Tibial nerve (tissue), 4 donors: ENCODE results near the gene BCAR1. TPM values are rescaled to one million over a fixed set of nuclear protein-coding genes. Genes with fewer than 3 reads are reported as not detected.
A peak's percentile ranks its signal among the peaks of the same experiment; 100 is the strongest.
"Not testable (repeated sequence)": the region's sequence is repeated elsewhere in the genome, so short reads cannot be mapped to it uniquely, and the experiment has no call there.

Source experiments
- DNase-seq, 2 donors: peaks; one replicate each; pipeline ENCODE4 v3.0.0-alpha.2; 2019; ENCODE audit warnings: low spot score in 2 of 2
- H3K27ac ChIP-seq, 4 donors: fragments of 200-600 bp; sonication (generic) in 3 of 4; one replicate each; pipeline ENCODE4 v1.5.1; 2017 to 2019; ENCODE audit warnings: mild to moderate bottlenecking in 1 of 4
- H3K27me3 ChIP-seq, 2 donors: fragments of 200-600 bp; sonication (generic) in 1 of 2; one replicate each; pipeline versions ENCODE4 v1.5.1 to v1.6.0; 2017 to 2019
- H3K36me3 ChIP-seq, 3 donors: fragments of 200-600 bp; sonication (generic); one replicate each; pipeline ENCODE4 v1.5.1; 2018 to 2019
- H3K4me1 ChIP-seq, 4 donors: fragments of 200-600 bp; sonication (generic) in 3 of 4; one replicate each; pipeline ENCODE4 v1.5.1; 2017 to 2019
- H3K4me3 ChIP-seq, 4 donors: fragments of 200-600 bp; sonication (generic) in 3 of 4; one replicate each; pipeline ENCODE4 v1.5.1; 2017 to 2019; ENCODE audit warnings: mild to moderate bottlenecking in 1 of 4, moderate library complexity in 1 of 4
- H3K9me3 ChIP-seq, 4 donors: fragments of 200-600 bp; sonication (generic) in 3 of 4; one replicate each; pipeline ENCODE4 v1.5.1; 2017 to 2019
- EP300 ChIP-seq, 2 donors: sonication (generic); formaldehyde crosslinking; IDR thresholded peaks; one replicate each; pipeline ENCODE4 v1.6.1; 2017; ENCODE audit warnings: antibody characterized with exemption in 2 of 2, mild to moderate bottlenecking in 1 of 2
- POLR2A ChIP-seq, 2 donors: fragments of 450-650 bp; IDR thresholded peaks; one replicate each; pipeline ENCODE4 v1.6.1; 2017; ENCODE audit warnings: antibody characterized with exemption in 2 of 2, mild to moderate bottlenecking in 2 of 2, moderate library complexity in 2 of 2
- WGBS, 2 donors: methylation state at CpG; one replicate each; pipeline ENCODE4 v1.1.5; 2018; 5-methylcytosine and 5-hydroxymethylcytosine counted together
- total RNA-seq, 4 donors: library from RNA; depleted of rRNA; stranded (reverse); fragments of >200 nt; gene quantifications; one replicate each; pipeline ENCODE4 v1.1.0, GENCODE V29; 2016
- TF ChIP-seq, protein P1 (sequence below), 5 experiments: fragments of 200-600 bp in 3 of 5; fragments of 450-650 bp in 2 of 5; sonication (generic) in 3 of 5; IDR thresholded peaks; one replicate each; pipeline ENCODE4 v1.5.1; 2016 to 2019; ENCODE audit warnings: antibody characterized with exemption in 5 of 5, mild to moderate bottlenecking in 3 of 5, moderate library complexity in 2 of 5

Gene BCAR1
- total RNA-seq, 4 donors from 2014 or later = 41.0 to 57.3 (median 42.9) TPM

DNA sequence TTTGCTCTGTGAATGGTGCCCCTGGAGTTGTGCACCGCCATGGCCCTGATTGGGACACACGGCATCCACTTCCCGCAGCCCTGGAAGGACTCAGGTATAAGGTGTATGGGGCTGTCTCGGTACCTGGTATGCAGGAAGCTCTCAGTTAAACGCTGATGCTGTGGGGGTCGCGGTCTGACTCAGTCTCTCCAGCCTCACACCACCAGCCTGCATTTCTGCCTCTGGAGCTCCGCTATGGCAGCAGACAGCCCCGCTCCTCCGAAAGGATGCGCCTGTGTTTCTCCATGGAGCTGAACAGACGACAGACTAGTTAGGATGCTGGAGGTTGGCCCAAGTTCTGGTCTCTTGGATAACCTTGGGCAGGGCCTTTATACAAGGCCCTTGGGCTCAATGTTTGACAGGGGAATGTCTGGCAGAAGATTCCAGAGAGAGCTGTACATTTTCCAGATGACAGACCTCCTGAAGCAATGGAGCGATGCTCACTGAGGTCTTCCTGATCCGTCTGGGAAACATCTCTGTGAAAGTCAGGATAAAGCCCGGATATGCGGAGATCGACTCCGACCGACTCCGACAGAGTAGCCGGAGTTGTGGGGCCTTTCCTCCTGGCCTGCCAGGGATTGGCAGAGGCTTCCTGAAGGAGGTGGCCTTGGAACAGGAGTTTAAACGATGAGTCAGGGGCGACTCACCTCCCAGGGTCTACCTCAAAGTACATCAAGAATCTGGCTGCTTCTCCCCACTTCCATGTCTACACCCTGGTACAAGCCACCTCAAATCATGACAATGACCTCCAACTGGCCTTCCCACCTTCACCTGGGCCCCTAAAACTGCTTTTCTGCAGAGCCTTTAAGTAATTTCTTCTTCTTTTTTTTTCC lies 21.9 kb upstream of the BCAR1 start:
- Histone ChIP-seq H3K4me1 (peaks cover 0 to 13% (median 2%) of the 10 kb centered on the region in 4 donors), H3K9me3 (no peaks in the 10 kb centered on the region), H3K4me3 (no peak overlapping the region), H3K27me3 (no peaks in the 10 kb centered on the region), H3K27ac (no peak overlapping the region), H3K36me3 (no peaks in the 10 kb centered on the region)
- DNase-seq = no peak
- WGBS, 2 donors = 89 to 90% methylated on average over 23 of the region's 23 CpGs
- TF ChIP-seq EP300 (IDR thresholded peaks at IDR 0.05) (no peak), POLR2A (IDR thresholded peaks at IDR 0.05) (no peak)
- TF ChIP-seq, protein P1, sequence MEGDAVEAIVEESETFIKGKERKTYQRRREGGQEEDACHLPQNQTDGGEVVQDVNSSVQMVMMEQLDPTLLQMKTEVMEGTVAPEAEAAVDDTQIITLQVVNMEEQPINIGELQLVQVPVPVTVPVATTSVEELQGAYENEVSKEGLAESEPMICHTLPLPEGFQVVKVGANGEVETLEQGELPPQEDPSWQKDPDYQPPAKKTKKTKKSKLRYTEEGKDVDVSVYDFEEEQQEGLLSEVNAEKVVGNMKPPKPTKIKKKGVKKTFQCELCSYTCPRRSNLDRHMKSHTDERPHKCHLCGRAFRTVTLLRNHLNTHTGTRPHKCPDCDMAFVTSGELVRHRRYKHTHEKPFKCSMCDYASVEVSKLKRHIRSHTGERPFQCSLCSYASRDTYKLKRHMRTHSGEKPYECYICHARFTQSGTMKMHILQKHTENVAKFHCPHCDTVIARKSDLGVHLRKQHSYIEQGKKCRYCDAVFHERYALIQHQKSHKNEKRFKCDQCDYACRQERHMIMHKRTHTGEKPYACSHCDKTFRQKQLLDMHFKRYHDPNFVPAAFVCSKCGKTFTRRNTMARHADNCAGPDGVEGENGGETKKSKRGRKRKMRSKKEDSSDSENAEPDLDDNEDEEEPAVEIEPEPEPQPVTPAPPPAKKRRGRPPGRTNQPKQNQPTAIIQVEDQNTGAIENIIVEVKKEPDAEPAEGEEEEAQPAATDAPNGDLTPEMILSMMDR (IDR thresholded peaks at IDR 0.05) = no peak

DNA sequence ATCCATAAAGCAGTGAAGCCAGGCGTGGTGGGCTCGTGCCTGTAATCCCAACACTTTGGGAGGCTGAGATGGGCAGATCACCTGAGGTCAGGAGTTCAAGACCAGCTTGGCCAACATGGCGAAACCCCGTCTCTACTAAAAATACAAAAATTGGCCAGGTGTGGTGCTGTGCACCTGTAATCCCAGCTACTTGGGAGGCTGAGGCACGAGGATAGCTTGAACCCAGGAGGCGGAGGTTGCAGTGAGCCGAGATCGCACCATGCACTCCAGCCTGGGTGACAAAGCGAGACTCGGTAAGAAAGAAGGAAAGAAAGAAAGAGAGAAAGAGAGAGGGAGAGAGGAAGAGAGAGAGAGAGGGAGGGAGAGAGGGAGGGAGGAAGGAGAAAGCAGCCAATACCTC lies 21.2 kb upstream of the BCAR1 start:
- H3K9me3 ChIP-seq, H3K4me3 ChIP-seq, H3K27me3 ChIP-seq, DNase-seq, H3K36me3 ChIP-seq: not testable (repeated sequence)
- Histone ChIP-seq H3K4me1 (peaks cover 0 to 18% (median 2%) of the 10 kb centered on the region in 4 donors), H3K27ac (peak overlapping the region in 1 of 4 donors; percentile 54)
- WGBS, 2 donors = 82 to 84% methylated on average over 10 of the region's 10 CpGs

DNA sequence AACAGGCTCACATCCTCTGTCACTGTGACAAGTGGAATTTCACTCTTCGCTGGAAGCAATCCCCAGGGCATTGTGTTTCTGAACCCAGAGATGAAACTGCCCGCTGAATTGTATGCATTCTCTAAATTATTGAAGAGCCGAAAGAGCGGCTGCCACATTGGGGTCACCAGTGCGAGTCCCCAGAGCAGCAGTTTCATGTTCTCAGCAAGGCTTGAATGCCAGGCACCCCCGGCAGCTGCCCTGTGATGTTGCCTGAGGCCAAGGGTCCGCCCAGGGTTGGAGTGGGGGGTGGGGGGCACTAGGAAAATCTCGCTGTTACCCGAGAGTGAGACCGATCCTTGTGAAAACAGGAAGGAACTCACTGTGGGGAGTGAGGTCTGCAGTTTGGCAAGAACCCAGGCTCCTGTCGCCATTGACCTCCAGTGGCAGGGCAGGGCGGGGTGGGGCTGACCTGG lies 20.7 kb upstream of the BCAR1 start:
- H3K4me3 ChIP-seq = no peak overlapping the region
- H3K27me3 ChIP-seq = no peaks in the 10 kb centered on the region
- WGBS, 2 donors = 25 to 43% methylated on average over 12 of the region's 12 CpGs
- H3K36me3 ChIP-seq = no peaks in the 10 kb centered on the region
- no peak for DNase-seq
- peak overlapping the region in 2 of 4 donors; percentile 25 to 54 for H3K27ac ChIP-seq
- H3K9me3 ChIP-seq = no peaks in the 10 kb centered on the region
- TF ChIP-seq EP300 (IDR thresholded peaks at IDR 0.05) (no peak), POLR2A (IDR thresholded peaks at IDR 0.05) (no peak)
- TF ChIP-seq, protein P1 (IDR thresholded peaks at IDR 0.05) = no peak
- H3K4me1 ChIP-seq = peaks cover 0 to 23% (median 3%) of the 10 kb centered on the region in 4 donors

DNA sequence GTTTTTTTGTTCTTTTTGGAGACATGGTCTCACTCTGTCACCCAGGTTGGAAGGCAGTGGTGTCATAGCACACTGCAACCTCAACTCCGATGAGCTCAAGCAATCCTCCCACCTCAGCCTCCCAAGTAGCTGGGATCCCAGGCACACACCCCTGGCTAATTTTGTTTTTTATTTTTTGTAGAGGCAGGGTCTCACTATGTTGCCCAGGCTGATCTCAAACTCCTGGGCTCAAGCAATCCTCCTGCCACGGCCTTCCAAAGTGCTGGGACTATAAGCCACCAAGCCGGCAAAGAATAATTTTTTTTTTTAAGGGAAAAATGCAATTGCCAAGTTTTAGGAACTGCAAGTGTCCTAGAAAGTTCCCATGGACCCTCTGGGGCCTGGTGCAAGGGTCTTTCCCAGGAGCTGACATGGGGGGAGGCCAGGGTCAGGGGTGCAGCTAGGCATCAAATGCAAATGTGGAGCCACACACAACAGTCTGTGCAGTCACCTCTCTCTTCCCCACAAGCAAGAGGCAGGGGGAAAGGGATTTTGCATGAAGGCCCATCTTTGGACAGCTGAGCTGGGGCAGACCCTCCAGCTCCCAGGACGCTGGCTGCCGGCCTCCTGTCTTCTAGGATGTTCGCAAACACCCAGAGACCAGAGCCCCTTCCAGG lies 20.1 kb upstream of the BCAR1 start:
- H3K36me3 ChIP-seq = no peaks in the 10 kb centered on the region
- peaks cover 0 to 28% (median 5%) of the 10 kb centered on the region in 4 donors for H3K4me1 ChIP-seq
- no peaks in the 10 kb centered on the region for H3K9me3 ChIP-seq
- WGBS, 2 donors = 44 to 52% methylated on average over 6 of the region's 6 CpGs
- DNase-seq = no peak
- TF ChIP-seq EP300 (IDR thresholded peaks at IDR 0.05) (no peak), POLR2A (IDR thresholded peaks at IDR 0.05) (no peak)
- TF ChIP-seq, protein P1 (IDR thresholded peaks at IDR 0.05) = no peak
- no peak overlapping the region for H3K4me3 ChIP-seq
- H3K27me3 ChIP-seq = no peaks in the 10 kb centered on the region
- H3K27ac ChIP-seq = peak overlapping the region in 2 of 4 donors; percentile 25 to 54

DNA sequence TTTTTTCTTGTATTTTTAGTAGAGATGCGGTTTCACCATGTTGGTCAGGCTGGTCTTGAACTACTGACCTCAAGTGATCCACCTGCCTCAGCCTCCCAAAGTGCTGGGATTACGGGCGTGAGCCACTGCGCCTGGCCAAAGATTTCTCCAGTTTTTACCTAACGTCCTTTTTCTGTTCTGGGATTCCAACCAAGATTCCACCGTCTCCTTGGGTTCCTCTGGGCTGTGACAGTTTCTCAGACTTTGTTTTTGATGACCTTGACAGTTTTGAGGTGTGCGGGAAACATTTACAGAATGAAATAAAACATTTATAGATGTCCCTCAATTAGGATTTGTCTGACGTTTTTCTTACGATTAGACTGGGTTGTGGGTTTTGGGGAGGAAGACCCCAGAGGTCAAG lies 17.9 kb upstream of the BCAR1 start:
- WGBS, 2 donors = 72 to 90% methylated on average over 9 of the region's 9 CpGs
- DNase-seq, H3K36me3 ChIP-seq, H3K27me3 ChIP-seq, H3K4me3 ChIP-seq, H3K9me3 ChIP-seq, H3K27ac ChIP-seq: not testable (repeated sequence)
- peaks cover 0 to 42% (median 15%) of the 10 kb centered on the region in 4 donors for H3K4me1 ChIP-seq
